GM21529 (cell line): ENCODE measurements around the gene DAZL.
"Not testable (repeated sequence)": the region's sequence is repeated elsewhere in the genome, so short reads cannot be mapped to it uniquely, and the experiment has no call there.

Experiments used
- ATAC-seq: cut with Tn5 transposase; IDR thresholded peaks from one replicate; pipeline ENCODE4 v1.9.1; 2021; ENCODE audit not compliant: unreplicated experiment

Gene DAZL, protein sequence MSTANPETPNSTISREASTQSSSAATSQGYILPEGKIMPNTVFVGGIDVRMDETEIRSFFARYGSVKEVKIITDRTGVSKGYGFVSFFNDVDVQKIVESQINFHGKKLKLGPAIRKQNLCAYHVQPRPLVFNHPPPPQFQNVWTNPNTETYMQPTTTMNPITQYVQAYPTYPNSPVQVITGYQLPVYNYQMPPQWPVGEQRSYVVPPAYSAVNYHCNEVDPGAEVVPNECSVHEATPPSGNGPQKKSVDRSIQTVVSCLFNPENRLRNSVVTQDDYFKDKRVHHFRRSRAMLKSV

DNA sequence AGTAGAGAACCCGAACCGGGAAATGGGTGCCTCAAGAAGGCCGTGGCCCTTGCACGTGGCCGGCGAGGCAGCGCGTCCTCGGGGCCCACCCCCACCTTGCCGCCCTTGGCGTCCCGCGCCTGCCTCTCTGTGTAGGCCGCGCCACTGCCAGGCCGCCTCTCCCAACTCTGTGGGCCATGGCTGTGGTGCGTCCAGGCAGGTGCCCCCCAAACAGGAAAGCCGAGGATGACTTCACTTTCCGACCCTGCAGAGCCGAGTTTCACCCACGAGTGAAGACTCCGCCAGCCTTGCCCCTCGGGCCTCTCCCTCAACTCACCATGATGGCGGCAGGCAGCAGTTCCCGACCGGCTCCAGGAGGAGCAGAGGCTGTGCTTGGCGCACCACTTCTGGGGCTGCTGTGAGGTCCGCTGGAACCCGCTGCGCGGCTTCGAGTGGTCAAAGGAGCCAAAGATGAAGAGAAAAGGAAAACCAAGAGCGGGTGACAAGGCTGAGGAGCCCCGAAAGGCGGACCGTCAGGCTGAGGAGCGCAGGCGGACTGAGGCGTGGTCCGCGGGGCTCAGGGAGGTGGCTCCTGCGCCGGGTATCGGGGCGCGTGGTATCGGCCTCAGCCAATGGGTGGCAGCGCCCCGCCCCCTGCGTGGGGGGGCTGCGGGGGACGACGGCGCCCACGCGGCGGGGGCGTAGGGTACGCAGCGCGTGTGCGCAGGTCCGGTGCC is at the start of gene DAZL:
Gene DAZL, minus strand, starts transcription at position 537 of the 716 bp plus-strand sequence. Its CDS starts 218 bp downstream, at position 319.
- no peak for ATAC-seq

DNA sequence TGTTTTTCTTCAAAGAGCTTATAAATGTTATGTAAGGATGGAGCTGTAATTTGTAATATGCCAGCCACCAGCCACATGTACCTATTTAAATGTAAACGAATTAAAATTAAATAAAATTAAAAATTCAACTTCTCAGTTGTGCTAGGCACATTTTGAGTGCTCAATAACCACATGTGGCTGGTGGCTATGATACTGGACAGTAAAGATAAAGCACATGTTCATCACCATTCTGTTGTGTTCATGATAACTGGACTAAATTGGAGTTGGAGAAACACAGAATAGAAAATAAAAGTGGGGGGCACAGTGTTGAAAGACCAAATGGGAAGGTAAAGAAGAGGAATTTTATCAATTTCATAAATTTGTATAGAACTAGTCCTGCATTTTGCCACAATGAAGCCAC is 49.8 kb upstream of the DAZL start:
- no peak for ATAC-seq

DNA sequence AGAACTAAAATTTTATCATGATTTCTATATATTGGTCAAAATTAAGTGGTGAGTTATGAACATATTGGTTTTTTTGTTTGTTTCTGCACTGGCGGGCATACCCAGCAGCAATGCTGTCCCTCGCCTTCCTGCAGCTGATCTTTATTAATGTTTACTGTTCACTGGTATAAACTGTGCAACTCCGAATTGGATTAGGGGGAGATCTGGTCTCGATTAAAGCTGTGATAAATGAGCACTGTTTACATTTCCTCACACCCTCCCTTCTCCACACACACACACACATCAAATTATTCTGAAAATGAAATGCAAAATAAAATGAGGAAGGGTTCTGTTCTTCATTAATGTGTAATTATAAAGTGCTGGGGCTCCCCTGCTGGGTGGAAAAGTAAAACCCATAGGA is 48.5 kb upstream of the DAZL start:
- no peak for ATAC-seq

DNA sequence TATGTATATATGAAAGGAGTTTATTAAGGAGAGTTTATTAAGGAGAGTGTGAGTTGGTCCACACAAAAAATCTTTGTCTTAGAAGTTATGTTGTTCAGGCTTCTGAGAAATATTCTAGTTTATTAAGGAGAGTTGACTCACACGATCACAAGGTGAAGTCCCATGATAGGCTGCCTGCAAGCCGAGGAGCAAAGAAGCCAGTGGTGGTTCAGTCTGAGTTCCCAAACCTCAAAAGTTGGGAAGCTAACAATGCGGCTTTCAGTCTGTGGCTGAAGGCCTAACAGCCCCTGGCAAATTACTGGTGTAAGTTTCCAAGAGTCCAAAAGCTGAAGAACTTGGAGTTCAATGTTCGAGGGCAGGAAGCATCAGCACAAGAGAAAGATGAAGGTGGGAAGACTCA is 42.4 kb upstream of the DAZL start:
- ATAC-seq = no peak

DNA sequence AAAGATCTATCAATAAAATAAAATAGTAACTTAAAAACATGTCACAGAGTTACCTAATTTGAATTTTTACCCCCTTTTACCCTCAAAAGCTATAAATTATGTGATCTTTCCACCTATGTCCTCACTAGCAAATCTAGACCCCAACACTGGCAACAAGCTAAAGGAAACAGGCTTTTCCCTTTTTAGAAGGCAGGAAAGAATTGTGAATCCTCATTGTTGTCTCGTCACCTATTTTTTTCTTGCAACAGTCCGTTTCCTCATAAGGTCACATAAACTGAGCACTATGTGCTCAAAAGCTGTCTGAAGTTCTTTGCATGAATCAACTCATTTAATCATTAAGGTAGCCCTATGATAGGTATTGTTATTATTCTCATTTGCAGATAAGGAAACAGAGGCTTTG is 34.6 kb upstream of the DAZL start:
- no peak for ATAC-seq

DNA sequence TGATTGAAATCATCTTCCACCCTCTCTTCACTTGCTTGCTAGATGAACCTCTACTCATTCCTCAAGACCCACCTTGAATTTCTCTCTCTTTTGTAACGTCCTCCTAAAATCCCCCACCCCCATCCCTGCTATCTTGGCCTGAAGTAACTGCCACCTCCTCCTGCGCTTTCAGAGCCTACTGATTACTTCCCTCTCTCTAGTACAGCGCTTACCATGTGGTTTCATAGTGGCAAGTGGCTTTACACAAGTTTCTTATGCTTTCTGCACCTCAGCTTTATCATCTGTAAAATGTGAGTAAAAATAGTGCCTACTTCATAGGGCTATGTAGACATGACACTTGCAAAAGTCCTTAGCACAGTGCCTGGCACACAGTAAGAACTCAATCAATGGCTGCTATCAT is 28.7 kb upstream of the DAZL start:
- ATAC-seq = no peak

DNA sequence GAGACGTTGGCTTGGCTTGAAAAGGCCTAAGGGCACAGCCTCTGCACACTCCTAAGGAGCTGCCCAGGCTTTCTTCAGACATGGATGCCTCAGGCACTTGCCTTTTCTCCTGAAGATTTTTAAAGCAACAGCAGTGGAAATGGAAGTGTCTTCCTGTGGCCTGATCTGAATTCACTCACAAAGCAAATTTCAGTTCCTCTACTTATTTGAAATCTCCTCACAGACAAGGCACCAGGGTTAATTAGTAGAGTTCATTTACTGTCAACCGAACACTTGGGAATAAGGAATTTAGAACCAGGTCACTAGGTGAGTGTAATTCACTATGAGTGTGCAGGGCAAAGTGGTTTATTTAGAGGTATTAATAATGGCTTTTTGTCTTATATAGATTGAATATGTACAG is 27.2 kb upstream of the DAZL start:
- no peak for ATAC-seq

DNA sequence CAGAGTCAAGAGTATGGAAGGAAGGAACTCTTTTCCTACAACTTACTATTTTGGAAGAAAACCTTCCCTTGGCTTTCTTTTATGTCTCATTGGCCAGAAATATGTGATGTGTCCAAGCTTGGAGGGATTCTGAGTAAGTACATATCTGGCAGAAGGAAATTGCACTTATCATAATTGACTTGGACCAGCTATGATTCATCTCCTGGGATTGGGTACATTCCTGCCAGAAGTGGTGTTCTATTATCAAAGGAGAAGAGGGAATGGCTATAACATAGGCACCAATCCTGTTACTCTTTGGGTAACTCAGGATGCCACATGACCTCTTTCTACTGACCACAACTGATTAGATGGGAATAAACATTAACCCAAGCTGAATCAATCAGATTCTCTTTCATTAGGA is 13.5 kb upstream of the DAZL start:
- no peak for ATAC-seq

DNA sequence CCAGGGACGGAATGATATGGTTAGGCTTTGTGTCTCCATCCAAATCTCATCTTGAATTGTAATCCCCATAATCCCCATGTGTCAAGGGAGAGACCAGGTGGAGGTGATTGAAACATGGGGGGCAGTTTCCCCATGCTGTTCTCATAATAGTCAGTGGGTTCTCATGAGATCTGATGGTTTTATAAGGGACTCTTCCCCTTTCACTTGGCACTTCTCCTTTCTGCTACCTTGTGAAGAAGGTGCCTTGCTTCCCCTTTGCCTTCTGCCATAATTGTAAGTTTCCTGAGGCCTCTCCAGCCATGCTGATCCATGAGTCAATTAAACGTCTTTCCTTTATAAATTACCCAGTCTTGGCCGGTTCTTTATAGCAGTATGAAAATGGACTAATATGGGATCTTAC is 11.9 kb upstream of the DAZL start:
- not testable (repeated sequence) for ATAC-seq

DNA sequence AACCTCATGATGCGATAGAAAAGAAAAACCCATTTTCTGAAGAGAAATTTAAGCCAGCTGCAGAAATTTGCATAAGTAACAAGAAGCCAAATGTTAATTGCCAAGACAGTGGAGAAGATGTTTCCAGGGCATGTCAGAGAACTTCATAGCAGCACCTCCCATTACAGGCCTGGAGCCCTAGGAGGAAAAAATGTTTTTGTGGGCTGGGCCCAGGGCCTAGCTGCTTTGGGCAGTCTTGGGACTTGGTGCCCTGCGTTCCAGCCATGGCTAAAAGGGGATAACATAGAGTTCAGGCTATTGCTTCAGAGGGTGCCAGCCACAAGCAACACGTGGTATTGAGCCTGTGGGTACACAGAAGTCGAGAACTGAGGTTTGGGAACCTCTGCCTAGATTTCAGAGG is 10.9 kb upstream of the DAZL start:
- ATAC-seq = no peak

DNA sequence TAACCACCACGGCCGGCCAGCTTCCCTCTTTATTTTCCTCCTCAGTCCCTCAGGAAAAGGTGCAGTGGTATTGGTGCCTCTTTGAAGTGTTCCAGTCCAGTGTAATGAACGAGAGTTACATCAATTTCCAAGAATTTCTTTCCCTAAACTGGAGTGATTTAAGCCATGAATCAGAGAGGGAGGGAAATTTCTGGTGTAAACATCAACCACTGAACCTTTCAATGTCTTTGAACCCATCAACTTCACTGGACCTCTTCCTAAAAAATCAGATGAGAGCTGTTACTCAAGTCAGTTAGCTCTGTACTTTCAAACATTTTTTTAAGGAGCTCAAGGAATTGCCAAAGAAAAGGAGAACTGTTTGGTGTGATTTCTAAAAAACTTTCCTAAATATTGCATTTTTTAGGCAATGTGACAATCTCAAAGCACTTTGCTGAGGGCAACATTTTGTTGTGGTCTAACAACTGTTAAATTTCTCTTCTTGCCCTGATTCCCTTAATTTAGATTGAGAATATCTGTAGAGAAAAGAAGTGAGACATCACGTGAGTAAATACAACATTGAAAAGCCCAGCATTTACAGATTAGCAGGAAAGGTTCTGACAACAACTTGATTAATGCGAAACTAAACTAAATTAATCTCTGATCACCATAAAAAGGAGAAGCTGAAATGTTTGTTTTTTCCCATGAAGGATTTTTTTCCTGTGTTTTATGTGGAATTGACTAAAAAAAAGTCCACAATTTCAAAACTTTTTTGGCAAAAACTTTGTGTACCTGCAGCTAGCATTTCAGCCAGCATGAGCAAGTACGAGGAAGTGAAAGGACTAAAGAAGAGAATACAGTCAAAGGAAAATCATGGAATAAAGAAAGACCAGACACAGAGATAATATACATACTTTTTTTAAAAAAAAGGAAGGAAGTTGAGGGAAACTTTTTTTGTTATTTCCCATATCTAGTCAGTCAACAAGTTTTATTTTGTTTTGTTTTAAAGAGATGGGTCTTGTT is 9.1 kb upstream of the DAZL start:
- no peak for ATAC-seq

DNA sequence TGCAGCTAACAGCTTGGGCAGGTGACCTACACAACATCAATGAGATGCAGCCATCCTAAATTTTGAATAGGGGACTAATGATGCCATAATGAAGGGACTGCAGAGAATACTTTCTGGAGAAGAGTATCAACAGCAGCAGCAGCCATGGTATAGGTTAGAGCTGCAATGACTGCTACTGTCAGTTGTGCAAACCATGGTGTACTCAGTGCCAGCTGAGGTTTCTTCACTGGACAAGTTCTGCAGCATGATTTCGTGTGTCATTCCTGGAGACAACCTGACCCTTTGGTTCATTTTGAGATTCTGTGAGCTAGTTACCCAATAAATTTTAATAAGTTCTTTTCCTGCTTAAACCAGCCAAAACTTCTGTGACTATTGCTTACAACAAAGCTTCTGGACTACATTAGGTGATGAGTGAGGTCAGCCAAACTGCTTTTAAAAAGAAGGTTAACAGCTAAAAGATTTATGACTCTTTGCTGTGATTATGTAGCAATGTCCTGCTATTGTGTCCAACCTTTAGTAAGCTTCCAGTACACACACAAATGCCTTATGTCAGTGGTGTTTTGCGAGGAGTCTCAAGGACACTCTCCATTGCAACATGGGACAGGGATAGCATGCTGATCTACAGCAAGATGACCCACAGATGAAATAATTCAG is 4.8 kb upstream of the DAZL start:
- no peak for ATAC-seq

DNA sequence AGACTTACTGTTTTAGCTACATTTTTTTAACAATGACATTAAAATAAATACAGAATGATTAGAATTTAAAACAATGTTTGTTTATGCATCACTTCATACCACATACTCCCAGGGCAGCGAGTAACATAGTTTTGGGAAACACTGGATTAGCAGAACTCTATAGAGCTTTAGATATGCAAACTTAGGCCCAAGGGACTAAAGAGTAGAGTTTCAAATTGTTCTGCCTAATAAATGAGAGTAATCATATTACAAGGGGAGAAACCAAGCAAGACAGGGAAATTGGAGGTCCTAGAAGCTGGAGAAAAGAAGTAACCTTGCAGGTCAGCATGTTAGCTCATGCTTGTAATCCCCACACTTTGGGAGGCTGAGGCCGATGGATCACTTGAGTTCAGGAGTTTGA is 3.6 kb upstream of the DAZL start:
- ATAC-seq = no peak

DNA sequence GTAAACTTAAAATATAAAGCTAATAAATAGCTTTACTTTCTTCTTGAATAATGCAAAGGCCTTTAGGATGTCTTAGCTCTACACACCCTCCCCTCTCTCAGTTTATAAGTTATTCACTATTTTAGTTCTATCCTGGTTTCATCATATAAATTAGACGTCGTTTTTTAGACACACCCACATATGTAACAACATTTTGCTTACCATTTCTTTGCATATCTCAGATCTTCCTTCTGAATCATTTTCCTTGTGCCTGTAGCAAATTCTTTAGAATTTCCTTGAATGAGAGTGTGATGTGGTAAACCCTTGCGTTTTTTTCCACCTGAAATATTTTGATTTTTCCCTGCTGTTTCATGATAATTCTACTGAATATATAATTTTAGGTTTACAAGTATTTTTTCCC is 2.5 kb upstream of the DAZL start:
- ATAC-seq = no peak

DNA sequence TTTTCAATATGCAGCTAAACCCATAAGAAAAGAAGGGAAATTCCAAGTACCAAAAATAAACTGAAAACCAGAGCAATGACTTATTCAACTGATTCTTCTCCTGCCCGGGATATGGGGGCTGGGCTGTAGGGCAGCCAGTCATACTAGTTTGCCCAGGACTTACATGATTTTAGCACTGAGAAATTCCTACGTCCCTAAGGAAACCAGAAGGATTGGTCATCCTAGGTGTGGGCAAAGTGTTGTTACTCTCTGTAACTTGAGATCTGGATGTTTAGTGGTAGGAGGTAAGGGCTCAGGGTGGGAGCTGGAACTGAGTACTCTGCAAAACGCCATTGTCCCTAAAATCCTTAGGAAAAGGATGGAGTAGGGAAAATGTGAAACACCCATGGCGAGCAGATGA is 1.2 kb upstream of the DAZL start:
- ATAC-seq = no peak

DNA sequence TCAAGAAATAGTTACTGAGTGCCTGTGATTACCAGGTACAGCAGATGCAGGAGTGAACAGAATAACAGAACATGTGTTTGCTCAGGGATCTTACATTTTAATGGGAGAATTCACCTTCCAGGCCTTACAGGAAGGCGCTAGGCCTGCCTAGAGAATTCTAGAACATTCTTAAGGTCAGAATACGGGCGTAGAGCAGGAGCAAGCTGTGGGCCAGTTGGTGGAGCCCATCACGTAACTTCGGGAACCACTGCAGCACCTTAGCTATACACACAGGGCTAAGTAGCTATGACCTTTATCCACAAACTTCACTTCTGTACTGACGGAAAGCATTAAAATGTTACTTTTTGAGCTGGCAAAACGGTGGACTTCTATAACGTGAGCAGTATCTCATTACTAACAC is 743 bp upstream of the DAZL start:
- ATAC-seq = no peak

DNA sequence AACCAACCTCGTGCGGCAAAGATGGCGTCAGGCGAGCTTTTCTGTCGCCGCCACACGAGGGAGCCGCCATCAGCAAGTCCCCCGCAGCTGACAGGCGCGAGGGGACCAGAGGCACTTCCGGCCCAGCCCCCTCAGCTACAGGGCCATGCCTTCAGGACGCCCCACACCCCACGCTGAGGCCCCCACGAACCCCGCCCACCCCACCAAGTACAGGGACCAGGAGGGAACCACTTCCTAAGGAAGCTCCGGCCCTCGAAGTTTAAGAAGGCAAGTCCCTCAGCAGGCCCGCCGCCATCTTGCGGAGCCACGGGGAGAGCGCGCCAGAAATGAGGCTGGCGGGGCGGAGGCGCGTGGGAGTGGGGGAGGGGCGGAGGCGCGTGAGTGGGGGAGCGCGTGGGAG is 790 bp downstream of the DAZL start:
- no peak for ATAC-seq

DNA sequence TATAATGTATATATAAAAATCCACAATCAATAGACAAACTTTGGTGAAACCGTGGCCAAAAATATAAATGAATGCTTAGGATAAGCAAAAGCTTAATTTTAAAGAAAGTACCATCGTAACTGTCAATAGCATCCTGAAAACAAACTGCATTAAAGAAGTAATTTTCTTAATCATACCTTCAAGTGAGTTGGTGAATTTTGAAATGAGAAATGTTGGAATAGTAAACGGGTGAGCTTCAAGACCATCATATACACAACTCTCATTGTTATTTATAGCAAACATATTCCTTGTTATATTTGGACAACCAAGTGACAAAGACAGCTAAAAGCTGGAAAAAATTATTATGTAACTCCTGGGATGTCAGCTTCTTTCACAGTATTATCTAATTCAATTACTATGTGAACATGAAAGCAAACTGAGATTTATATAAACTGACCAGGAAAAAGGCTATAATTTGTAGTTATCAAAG is 3.7 kb downstream of the DAZL start:
- no peak for ATAC-seq

DNA sequence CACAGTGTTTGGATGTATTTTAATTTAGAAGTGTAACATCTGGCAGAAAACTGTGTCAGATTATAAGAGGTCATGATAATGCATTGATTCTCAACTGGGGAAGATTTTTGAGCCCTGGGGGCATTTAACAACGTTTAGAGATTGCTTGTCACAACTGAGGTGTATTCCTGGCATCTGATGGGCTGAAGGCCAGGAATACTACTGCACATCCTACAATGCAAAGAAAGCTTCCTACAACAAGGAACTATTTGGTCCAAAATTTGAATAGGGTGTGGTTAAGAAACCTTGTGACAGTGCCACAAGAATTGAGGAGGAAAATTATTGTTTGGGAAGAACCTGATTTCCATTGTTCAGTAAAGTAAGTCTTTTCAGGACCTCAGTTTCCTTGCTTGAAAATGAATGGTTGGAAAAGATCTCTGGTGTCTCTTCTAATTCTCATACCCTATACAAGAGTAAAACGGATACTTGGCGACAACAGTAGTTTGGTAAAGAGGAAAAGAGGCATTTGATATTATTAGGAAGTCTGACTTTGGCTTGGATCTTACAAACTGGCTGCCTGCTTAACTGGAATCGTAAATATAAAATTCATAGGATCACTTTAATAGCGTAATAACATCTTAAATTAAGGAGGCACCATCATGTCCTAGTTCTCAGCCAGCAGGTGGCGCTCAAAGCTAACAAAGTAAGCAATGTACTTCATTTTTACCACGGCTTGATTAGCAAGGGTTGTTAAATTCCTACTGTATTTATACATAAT is 4.3 kb downstream of the DAZL start:
- ATAC-seq = no peak

DNA sequence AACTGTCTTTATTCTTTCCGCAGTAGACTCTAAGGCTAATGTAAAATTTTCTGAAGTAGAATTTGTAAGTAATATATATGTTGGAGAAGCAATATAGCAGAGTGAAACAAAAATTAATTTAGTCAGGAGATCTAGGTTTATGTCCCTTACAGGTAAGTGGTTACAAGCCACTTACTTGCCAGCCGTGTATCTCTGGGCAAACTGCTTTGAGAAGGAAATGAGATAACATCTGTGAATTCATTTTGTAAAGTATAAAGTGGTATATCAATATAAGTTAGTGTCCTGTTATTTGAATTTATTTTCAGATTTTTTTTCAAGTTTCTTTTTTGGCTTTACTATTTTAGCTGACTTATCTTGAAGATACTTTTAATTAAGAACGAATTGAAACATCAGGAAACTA is 5.5 kb downstream of the DAZL start:
- ATAC-seq = no peak
